B cell (primary cell): Measurements from ENCODE around the gene FOXL2NB. TPM values are rescaled to one million over a fixed set of nuclear protein-coding genes. Genes with fewer than 3 reads are reported as not detected.

Experiments
- ATAC-seq: fragments of 200-7000 bp; cut with Tn5 transposase; one replicate; pipeline ENCODE4 v1.10.0; 2021; ENCODE audit warnings: low read depth, mild to moderate bottlenecking, moderate number of reproducible peaks, moderate library complexity
- CTCF ChIA-PET: fragments of 350-600 bp; sonication (Branson Sonifier 250); formaldehyde crosslinking; loops from one replicate; lab custom pipeline; 2021; ENCODE audit warnings: antibody characterized with exemption, inconsistent platforms; lab: Charles Lee
- POLR2A ChIA-PET: fragments of 350-600 bp; sonication (Branson Sonifier 250); formaldehyde crosslinking; loops from one replicate; lab custom pipeline; 2021; ENCODE audit warnings: antibody characterized with exemption; lab: Charles Lee
- DNase-seq: peaks from one replicate; pipeline ENCODE4 v3.0.0; 2013
- H2AFZ ChIP-seq: 2 replicates; pipeline ENCODE4 v1.6.1; 2012; ENCODE audit warnings: mild to moderate bottlenecking, low read depth, low read length; ENCODE audit not compliant: insufficient read depth, poor library complexity, severe bottlenecking
- H3K27ac ChIP-seq, 2 donors: 1 replicate in 1 of 2; 2 replicates in 1 of 2; pipeline ENCODE4 v1.5.1; 2012 to 2013; ENCODE audit warnings: low read length in 2 of 2, mild to moderate bottlenecking in 2 of 2, moderate library complexity in 1 of 2
- H3K27me3 ChIP-seq, 4 experiments: fragments of 200-600 bp in 1 of 4; sonication (generic) in 1 of 4; replicated peaks in 1 of 4; 1 replicate in 2 of 4; 2 replicates in 2 of 4; pipeline versions ENCODE4 v1.6.1 to v1.7.0; 2013 to 2016; ENCODE audit warnings: low read length in 3 of 4, mild to moderate bottlenecking in 2 of 4, mixed read lengths in 1 of 4, moderate library complexity in 1 of 4; ENCODE audit not compliant: insufficient read depth in 4 of 4, control insufficient read depth in 3 of 4; ENCODE audit errors: control extremely low read depth in 1 of 4
- H3K36me3 ChIP-seq, 2 experiments: replicated peaks in 1 of 2; 1 replicate in 1 of 2; 2 replicates in 1 of 2; pipeline versions ENCODE4 v1.6.1 to v1.7.1; 2013; ENCODE audit warnings: low read length in 1 of 2; ENCODE audit not compliant: insufficient read depth in 2 of 2, control insufficient read depth in 1 of 2; ENCODE audit errors: control extremely low read depth in 1 of 2, extremely low read depth in 1 of 2
- H3K4me1 ChIP-seq, 2 donors: fragments of 200-600 bp in 1 of 2; sonication (generic) in 1 of 2; 1 replicate in 1 of 2; 2 replicates in 1 of 2; pipeline versions ENCODE4 v1.5.1 to v1.6.1; 2013 to 2017; ENCODE audit warnings: low read length in 2 of 2; ENCODE audit not compliant: control insufficient read depth in 2 of 2, insufficient read depth in 2 of 2
- H3K4me2 ChIP-seq: replicated peaks from 2 replicates; pipeline ENCODE3; 2012; ENCODE audit warnings: mild to moderate bottlenecking, low read depth, low read length; ENCODE audit not compliant: poor library complexity, severe bottlenecking
- H3K4me3 ChIP-seq, 5 experiments: fragments of 200-600 bp in 1 of 5; sonication (generic) in 1 of 5; 1 replicate in 3 of 5; 2 replicates in 2 of 5; pipeline versions ENCODE4 v1.5.1 to v1.7.0; 2011 to 2016; ENCODE audit warnings: low read length in 4 of 5, mild to moderate bottlenecking in 4 of 5, low read depth in 2 of 5, control low read depth in 1 of 5, moderate library complexity in 1 of 5; ENCODE audit not compliant: insufficient read depth in 1 of 5; ENCODE audit errors: control extremely low read depth in 1 of 5, extremely low read depth in 1 of 5
- H3K79me2 ChIP-seq: fragments of 200-600 bp; sonication (generic); one replicate; pipeline ENCODE4 v1.6.0; 2016; ENCODE audit warnings: low read length; ENCODE audit not compliant: control insufficient read depth, insufficient read depth
- H3K9ac ChIP-seq: fragments of 200-600 bp; sonication (generic); 2 replicates; pipeline ENCODE4 v1.6.1; 2017; ENCODE audit warnings: mild to moderate bottlenecking, low read length, moderate library complexity
- H3K9me3 ChIP-seq, 3 donors: one replicate each; pipeline versions ENCODE4 v1.6.1 to v1.7.1; 2013; ENCODE audit warnings: low read length in 2 of 3; ENCODE audit not compliant: control insufficient read depth in 2 of 3, insufficient read depth in 1 of 3; ENCODE audit errors: control extremely low read depth in 1 of 3
- H4K20me1 ChIP-seq: 2 replicates; pipeline ENCODE4 v1.6.0; 2012; ENCODE audit warnings: mild to moderate bottlenecking, low read length; ENCODE audit not compliant: insufficient read depth, control insufficient read depth, poor library complexity, severe bottlenecking
- H3K27ac Mint-ChIP-seq: one replicate; pipeline ENCODE4 v1.8.0; 2021; ENCODE audit warnings: mixed read lengths
- H3K27me3 Mint-ChIP-seq: one replicate; pipeline ENCODE4 v1.8.0; 2021; ENCODE audit warnings: mixed read lengths
- H3K4me1 Mint-ChIP-seq: one replicate; pipeline ENCODE4 v1.8.0; 2021; ENCODE audit warnings: mixed read lengths
- H3K4me3 Mint-ChIP-seq: one replicate; pipeline ENCODE4 v1.8.0; 2021; ENCODE audit warnings: mixed read lengths
- H3K9me3 Mint-ChIP-seq: one replicate; pipeline ENCODE4 v1.8.0; 2022; ENCODE audit warnings: mixed read lengths; ENCODE audit not compliant: insufficient read depth
- EZH2 ChIP-seq: IDR thresholded peaks from 2 replicates; pipeline ENCODE4 v1.6.1; 2012; ENCODE audit warnings: borderline replicate concordance, low read depth, mild to moderate bottlenecking, moderate library complexity, low read length; ENCODE audit not compliant: insufficient read depth, poor library complexity, severe bottlenecking
- WGBS: methylation state at CpG from one replicate; pipeline ENCODE4 v1.1.5; 2013; ENCODE audit warnings: missing lambda C conversion rate; ENCODE audit not compliant: insufficient coverage; 5-methylcytosine and 5-hydroxymethylcytosine counted together
- intact Hi-C: fragments of 100-400 bp; cut with micrococcal nuclease; formaldehyde crosslinking; loops from one replicate; pipeline ENCODE4 v1.10.0; 2022
- polyA plus RNA-seq: library from polyadenylated mRNA; depleted of rRNA; stranded (reverse); fragments of >200 nt; gene quantifications from 2 replicates; pipeline ENCODE4 v1.2.3, GENCODE V29; 2012
- total RNA-seq, 2 donors: library from RNA; stranded (reverse); fragments of 120-200 nt in 1 of 2; gene quantifications; 1 replicate in 1 of 2; 2 replicates in 1 of 2; pipeline versions ENCODE4 v1.2.3 to v1.2.4, GENCODE V29; 2013 to 2022
- TF ChIP-seq, protein P1 (sequence below): fragments of 200-600 bp; IDR thresholded peaks from one replicate; pipeline ENCODE4 v1.8.0; 2022; ENCODE audit warnings: antibody characterized with exemption, mild to moderate bottlenecking

Gene FOXL2NB
- total and polyA plus RNA-seq, 2 donors (not counting 1 experiment from before 2014, with no cell fraction given), result not detected

DNA sequence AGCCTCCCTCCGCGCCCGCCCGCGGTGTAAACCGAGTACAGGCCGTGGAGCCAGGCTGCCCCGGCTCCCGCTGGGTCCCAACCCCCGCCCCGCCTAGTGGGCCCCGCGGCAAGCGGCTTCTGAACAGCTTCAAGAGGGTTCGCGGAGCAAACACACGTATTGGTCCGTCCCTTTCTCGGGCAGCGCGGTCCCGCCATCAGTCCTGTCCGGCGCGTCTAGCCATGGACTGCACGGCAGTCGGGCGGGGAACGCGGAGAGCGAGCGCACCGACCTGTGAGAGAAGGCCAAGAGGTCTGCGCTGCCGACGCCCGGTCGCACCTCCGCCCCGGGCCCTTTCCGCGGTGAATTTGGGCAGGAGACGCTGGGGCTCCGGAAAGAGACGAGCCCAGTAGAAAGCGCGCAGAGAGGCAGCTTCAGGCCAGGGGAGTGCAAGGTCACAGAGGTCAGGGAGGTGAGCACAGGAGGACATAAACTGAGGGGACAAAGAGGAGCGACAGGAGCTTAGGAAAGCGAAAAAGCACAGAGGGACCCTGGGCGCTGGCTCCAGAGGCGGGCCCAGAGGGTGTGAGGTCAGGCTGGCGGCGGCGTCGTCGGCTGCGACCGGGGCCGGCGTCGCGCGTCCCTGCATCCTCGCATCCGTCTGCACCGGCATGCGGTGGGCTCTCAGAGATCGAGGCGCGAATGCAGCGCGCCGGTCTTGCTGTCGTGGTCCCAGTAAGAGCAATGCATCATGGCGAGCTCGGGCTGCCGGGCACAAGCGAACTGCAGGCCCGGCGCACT is 1.9 kb upstream of the FOXL2NB start:
- DNase-seq (peak; percentile 64), ATAC-seq (peak; percentile 22)
- peak overlapping the region; percentile 93 for H3K4me3 Mint-ChIP-seq
- no peaks in the 10 kb centered on the region for H3K9me3 Mint-ChIP-seq
- POLR2A ChIA-PET, result no interaction called here
- Histone ChIP-seq H3K27me3 (peaks cover 2 to 94% (median 73%) of the 10 kb centered on the region in 4 experiments), H3K4me1 (peaks cover 40 to 66% of the 10 kb centered on the region in 2 donors), H3K27ac (no peak overlapping the region), H4K20me1 (no peaks in the 10 kb centered on the region), H2AFZ (peak overlapping the region; percentile 64), H3K79me2 (no peaks in the 10 kb centered on the region), H3K9ac (peak overlapping the region; percentile 57), H3K4me2 (peak overlapping the region; percentile 86), H3K36me3 (no peaks in the 10 kb centered on the region), H3K9me3 (peaks cover 0 to 44% (median 0%) of the 10 kb centered on the region in 3 donors), H3K4me3 (peak overlapping the region in 4 of 5 experiments; percentile 21 to 54 (median 36))
- intact Hi-C loops, result no loop called here
- peak; percentile 95 for TF ChIP-seq EZH2
- TF ChIP-seq, protein P1, sequence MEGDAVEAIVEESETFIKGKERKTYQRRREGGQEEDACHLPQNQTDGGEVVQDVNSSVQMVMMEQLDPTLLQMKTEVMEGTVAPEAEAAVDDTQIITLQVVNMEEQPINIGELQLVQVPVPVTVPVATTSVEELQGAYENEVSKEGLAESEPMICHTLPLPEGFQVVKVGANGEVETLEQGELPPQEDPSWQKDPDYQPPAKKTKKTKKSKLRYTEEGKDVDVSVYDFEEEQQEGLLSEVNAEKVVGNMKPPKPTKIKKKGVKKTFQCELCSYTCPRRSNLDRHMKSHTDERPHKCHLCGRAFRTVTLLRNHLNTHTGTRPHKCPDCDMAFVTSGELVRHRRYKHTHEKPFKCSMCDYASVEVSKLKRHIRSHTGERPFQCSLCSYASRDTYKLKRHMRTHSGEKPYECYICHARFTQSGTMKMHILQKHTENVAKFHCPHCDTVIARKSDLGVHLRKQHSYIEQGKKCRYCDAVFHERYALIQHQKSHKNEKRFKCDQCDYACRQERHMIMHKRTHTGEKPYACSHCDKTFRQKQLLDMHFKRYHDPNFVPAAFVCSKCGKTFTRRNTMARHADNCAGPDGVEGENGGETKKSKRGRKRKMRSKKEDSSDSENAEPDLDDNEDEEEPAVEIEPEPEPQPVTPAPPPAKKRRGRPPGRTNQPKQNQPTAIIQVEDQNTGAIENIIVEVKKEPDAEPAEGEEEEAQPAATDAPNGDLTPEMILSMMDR, result no peak
- peaks cover 42% of the 10 kb centered on the region for H3K4me1 Mint-ChIP-seq
- CTCF ChIA-PET, result interaction anchor here (0.8 to 2.3 kb wide), 4 partner anchors 9 to 351 kb away, joined by 3 to 11 read pairs (median 4); partner anchors contain the start of gene CEP70
- peaks cover 74% of the 10 kb centered on the region for H3K27me3 Mint-ChIP-seq
- WGBS, result 7% methylated on average over 80 of the region's 80 CpGs
- peak overlapping the region; percentile 46 for H3K27ac Mint-ChIP-seq
